ENCODE results near the gene LGI4. TPM values are rescaled to one million over a fixed set of nuclear protein-coding genes. Genes with fewer than 3 reads are reported as not detected.

Gene LGI4
- total RNA-seq, 1 experiment from 2014 or later, result 0.32 TPM

GRCh38 chr19:35162471-35163326 lies 27.8 kb upstream of the LGI4 start:
- H3K27me3 ChIP-seq (ENCODE audit: insufficient read depth, low read length), result no peaks in the 10 kb centered on the region
- no TSS peak for BruUV-seq (replicated peaks)
- peak; percentile 85 for DNase-seq (ENCODE audit: low read depth, low spot score)
- peaks cover 0 to 4% of the 10 kb centered on the region in 2 experiments; a peak in 1 of 4 replicates for H3K9me3 ChIP-seq (ENCODE audit: control insufficient read depth in 1 of 2, insufficient read depth in 1 of 2, low read depth in 1 of 2, low read length in 2 of 2)
- no peaks in the 10 kb centered on the region for H4K20me1 ChIP-seq (ENCODE audit: insufficient read depth)
- ATAC-seq, result peak; percentile 88
- no peak overlapping the region for H2AFZ ChIP-seq (ENCODE audit: low read depth, low read length, poor library complexity, severe bottlenecking)
- ChIA-PET RAD21 (ENCODE audit: low non-redundant PET in 1 of 2, low total read pairs in 2 of 2, uncharacterized antibody in 2 of 2, unreplicated experiment in 2 of 2) (no interaction called here), CTCF (interaction anchor here (0.6 to 0.7 kb wide), 3 partner anchors 21 to 204 kb away, joined by 3 read pairs; no protein-coding TSS in a partner anchor), POLR2A (interaction anchor here (0.6 kb wide), 1 partner anchor 10 kb away, joined by 3 read pairs; no protein-coding TSS in a partner anchor)
- H3K9ac ChIP-seq (ENCODE audit: low read length), result peak overlapping the region; percentile 58
- TF ChIP-seq POLR2AphosphoS5 (IDR thresholded peaks at IDR 0.05; ENCODE audit: low read depth, low read length), result peak; percentile 29; the same call in 1 of the 2 replicates
- TF ChIP-seq EZH2phosphoT487 (IDR thresholded peaks at IDR 0.05; ENCODE audit: borderline replicate concordance), result no peak
- peak; percentile 47; the same call in 1 of the 2 replicates for TF ChIP-seq JUND (IDR thresholded peaks at IDR 0.05)
- no peak for TF ChIP-seq CTCF (IDR thresholded peaks at IDR 0.05 in 2 of 3, conservative IDR thresholded peaks at IDR 0.05 in 1 of 3; ENCODE audit: borderline replicate concordance in 1 of 3, insufficient read depth in 1 of 3, low read depth in 2 of 3, low read length in 2 of 3)
- peak; percentile 94 for TF ChIP-seq CBX3 (IDR thresholded peaks at IDR 0.05; ENCODE audit: low read depth)
- peak; percentile 34 for TF ChIP-seq YY1 (IDR thresholded peaks at IDR 0.05; ENCODE audit: extremely low read depth, insufficient replicate concordance, low read depth, low read length)
- TF ChIP-seq SP1 (IDR thresholded peaks at IDR 0.05; ENCODE audit: low read depth), result peak; percentile 79
- peak; percentile 69 for TF ChIP-seq MAX (IDR thresholded peaks at IDR 0.05)
- peaks cover 13 to 55% of the 10 kb centered on the region in 2 experiments for H3K36me3 ChIP-seq (ENCODE audit: control insufficient read depth in 1 of 2, insufficient read depth in 2 of 2, low read length in 2 of 2)
- intact Hi-C loops (cut with micrococcal nuclease), result loop anchor here (5.0 kb wide), 1 partner anchor 85 kb away; the partner anchor contains the start of gene LSR
- peak overlapping the region; percentile 62 for H3K27ac ChIP-seq (ENCODE audit: low read depth, low read length)
- H3K79me2 ChIP-seq (ENCODE audit: insufficient read depth, low read length), result no peaks in the 10 kb centered on the region
- H3K4me2 ChIP-seq (ENCODE audit: low read length), result peak overlapping the region; percentile 77
- H3K4me3 ChIP-seq (replicated peaks in 1 of 2; ENCODE audit: low read depth in 1 of 2, low read length in 2 of 2), result peak overlapping the region in 1 of 2 experiments; percentile 47; a peak in 2 of 4 replicates
- peaks cover 38 to 69% of the 10 kb centered on the region in 2 experiments for H3K4me1 ChIP-seq (ENCODE audit: control insufficient read depth in 1 of 2, insufficient read depth in 2 of 2, low read length in 2 of 2)
- no peaks in the 10 kb centered on the region for H3K9me2 ChIP-seq (ENCODE audit: insufficient read depth)
